Eye (tissue), 1 donor: Measurements from ENCODE around the gene UNC5B.

Experiments
- DNase-seq: peaks from one replicate; pipeline ENCODE4 v3.0.0-alpha.2; 2015

Gene UNC5B

DNA sequence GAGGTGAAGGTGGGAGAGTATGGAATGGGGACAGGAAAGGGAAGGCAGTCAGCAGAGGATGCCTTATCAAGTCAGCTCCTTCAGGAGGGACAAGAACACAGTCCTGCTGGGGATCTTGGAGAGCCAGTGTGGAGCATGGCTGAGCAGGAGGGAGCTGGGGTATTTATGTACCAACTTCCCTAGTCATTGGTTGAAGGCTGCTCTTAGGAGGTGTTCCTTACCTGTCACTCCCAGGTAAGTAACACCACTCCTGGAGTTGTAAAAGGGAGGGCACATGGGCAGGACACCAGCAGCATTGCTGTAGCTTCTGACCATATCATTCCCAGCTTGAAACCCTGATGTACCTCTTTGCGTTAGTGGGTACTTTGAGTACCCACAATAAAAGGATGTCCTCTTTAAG is 136.5 kb downstream of the UNC5B start:
- no peak for DNase-seq

DNA sequence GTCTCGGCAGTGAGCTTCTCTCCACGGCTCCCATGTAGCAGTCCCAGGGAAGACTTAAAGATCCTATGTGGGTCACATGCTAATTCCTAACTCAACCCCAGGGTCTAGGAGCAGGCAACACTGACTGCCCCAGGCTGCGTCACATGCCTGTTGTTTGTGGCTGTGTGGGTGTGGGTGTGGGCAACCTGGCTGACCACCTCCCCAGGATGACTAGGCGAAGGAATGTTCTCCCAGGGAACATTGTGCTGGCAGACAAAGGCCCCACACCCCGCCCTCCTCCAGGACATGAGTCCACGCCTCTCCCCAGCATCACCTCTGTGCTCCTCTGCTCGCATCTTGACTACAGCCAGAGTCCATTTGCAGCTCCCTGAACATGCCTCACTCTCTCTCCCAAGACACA is 137.0 kb downstream of the UNC5B start:
- DNase-seq = no peak

DNA sequence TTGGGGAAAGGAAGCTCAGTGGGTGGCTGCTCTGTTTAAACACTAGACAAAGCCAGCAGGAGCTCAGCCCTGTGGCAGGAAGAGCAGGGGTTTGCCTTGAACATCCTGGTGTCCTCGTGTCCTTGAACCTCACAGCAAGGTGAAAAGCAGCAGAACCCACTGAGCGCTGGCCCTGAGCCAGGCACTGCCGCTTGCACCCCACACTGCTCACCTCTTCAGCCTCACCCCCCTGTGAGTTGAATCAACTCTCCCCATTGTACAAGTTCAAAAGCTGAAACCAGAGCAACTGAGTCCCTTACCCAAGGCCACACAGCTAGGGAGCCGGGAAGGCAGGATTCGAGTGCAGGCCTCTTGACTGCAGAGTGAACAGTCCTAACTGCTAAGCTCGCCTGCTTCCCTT is 138.7 kb downstream of the UNC5B start:
- DNase-seq = no peak

DNA sequence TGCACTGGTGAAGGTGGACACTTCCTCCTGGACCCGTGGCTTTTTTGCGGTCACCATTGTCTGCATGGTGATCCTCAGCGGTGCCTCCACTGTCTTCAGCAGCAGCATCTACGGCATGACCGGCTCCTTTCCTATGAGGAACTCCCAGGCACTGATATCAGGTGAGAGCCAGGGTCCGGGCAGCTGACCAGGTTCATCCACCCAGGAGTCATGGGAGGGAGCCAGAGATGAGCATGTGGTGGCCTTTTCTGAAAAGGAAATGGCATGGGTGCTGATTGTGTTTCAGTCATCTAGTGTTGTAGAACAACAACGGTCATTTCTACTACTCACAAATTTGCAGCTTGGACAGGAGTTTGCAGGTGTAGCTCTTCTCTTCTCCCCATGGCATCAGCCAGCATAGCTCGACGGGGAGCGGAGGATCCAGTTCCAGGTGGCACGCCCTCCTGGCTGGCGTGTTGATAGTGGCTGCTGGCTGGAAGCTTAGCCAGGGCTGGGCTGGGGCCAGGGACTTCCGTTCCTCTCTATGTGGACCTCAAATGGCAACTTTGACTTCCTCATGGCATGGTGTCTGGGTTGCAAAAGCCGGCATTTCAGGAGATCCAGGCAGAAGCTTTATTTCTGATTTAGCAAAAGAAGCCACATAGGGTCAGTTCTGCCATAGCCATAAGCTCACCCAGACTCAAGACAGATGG is 139.4 kb downstream of the UNC5B start:
- DNase-seq = no peak
